HEK293 (cell line): Measurements from ENCODE around the gene GUCY2D.

ENCODE experiments used
- YY1 ChIP-seq: fragments of 450-650 bp; formaldehyde crosslinking; IDR thresholded peaks from 2 replicates; pipeline ENCODE4 v1.5.1; 2018; ENCODE audit warnings: missing biosample characterization, missing genetic modification characterization
- ZBTB21 ChIP-seq: fragments of 450-650 bp; formaldehyde crosslinking; IDR thresholded peaks from 2 replicates; pipeline ENCODE4 v1.5.1; 2017; ENCODE audit warnings: missing biosample characterization, missing genetic modification characterization
- ZFP69B ChIP-seq: fragments of 450-650 bp; formaldehyde crosslinking; IDR thresholded peaks from 2 replicates; pipeline ENCODE4 v1.5.1; 2016; ENCODE audit warnings: missing biosample characterization, missing genetic modification characterization
- ZNF48 ChIP-seq: fragments of 450-650 bp; formaldehyde crosslinking; IDR thresholded peaks from 2 replicates; pipeline ENCODE4 v1.5.1; 2016; ENCODE audit warnings: missing biosample characterization, missing genetic modification characterization
- ZNF707 ChIP-seq: fragments of 450-650 bp; formaldehyde crosslinking; IDR thresholded peaks from 2 replicates; pipeline ENCODE4 v1.5.1; 2016; ENCODE audit warnings: missing biosample characterization, missing genetic modification characterization
- ZXDB ChIP-seq: fragments of 450-650 bp; formaldehyde crosslinking; IDR thresholded peaks from 2 replicates; pipeline ENCODE4 v1.5.1; 2016; ENCODE audit warnings: missing biosample characterization, missing genetic modification characterization
- TF ChIP-seq, protein P1 (sequence below): fragments of 450-650 bp; formaldehyde crosslinking; IDR thresholded peaks from 2 replicates; pipeline ENCODE4 v1.5.1; 2017; ENCODE audit warnings: missing biosample characterization, missing genetic modification characterization
- TF ChIP-seq, protein P2 (sequence below): fragments of 450-650 bp; formaldehyde crosslinking; IDR thresholded peaks from 2 replicates; pipeline ENCODE4 v1.5.1; 2016; ENCODE audit warnings: missing biosample characterization, missing genetic modification characterization
- TF ChIP-seq, protein P3 (sequence below): fragments of 450-650 bp; formaldehyde crosslinking; IDR thresholded peaks from 2 replicates; pipeline ENCODE4 v1.5.1; 2016; ENCODE audit warnings: missing biosample characterization, missing genetic modification characterization

DNA sequence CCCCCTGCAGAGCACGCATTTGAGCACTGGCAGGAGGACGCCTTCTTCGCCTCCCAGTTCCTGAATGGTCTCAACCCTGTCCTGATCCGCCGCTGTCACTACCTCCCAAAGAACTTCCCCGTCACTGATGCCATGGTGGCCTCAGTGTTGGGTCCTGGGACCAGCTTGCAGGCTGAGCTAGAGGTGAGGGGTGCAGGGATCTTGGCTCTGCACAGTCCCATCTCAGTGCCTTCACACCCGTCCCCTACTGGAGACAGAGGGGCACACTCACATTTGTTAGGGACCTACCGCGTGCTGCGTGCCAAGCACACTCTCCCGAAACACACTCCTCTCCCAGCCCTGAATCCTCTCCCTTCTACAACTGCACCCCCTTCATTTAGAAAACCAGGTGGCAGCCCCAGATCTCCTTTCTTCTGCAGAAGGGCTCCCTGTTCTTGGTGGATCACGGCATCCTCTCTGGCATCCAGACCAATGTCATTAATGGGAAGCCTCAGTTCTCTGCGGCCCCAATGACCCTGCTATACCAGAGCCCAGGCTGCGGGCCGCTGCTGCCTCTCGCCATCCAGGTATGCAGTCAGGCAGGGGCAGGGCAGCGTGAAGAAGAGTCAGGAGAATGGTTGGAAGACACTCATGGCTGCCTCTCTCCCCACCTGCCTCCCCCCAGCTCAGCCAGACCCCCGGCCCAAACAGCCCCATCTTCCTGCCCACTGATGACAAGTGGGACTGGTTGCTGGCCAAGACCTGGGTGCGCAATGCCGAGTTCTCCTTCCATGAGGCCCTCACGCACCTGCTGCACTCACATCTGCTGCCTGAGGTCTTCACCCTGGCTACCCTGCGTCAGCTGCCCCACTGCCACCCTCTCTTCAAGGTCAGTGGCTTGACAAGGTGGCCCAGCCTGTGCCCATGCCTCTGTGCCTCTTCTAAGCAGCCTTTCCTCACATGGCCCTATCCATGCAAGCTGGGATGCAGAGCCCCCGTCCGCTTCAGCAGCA is 42.7 kb downstream of the GUCY2D start:
- TF ChIP-seq, protein P1, sequence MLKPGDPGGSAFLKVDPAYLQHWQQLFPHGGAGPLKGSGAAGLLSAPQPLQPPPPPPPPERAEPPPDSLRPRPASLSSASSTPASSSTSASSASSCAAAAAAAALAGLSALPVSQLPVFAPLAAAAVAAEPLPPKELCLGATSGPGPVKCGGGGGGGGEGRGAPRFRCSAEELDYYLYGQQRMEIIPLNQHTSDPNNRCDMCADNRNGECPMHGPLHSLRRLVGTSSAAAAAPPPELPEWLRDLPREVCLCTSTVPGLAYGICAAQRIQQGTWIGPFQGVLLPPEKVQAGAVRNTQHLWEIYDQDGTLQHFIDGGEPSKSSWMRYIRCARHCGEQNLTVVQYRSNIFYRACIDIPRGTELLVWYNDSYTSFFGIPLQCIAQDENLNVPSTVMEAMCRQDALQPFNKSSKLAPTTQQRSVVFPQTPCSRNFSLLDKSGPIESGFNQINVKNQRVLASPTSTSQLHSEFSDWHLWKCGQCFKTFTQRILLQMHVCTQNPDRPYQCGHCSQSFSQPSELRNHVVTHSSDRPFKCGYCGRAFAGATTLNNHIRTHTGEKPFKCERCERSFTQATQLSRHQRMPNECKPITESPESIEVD (tag by site-specific recombination) = no peak
- TF ChIP-seq ZNF707 (no peak), ZFP69B (tag by site-specific recombination) (no peak), ZNF48 (tag by site-specific recombination) (no peak), ZXDB (no peak), ZBTB21 (tag by site-specific recombination) (no peak), YY1 (tag by site-specific recombination) (no peak)
- TF ChIP-seq, protein P2, sequence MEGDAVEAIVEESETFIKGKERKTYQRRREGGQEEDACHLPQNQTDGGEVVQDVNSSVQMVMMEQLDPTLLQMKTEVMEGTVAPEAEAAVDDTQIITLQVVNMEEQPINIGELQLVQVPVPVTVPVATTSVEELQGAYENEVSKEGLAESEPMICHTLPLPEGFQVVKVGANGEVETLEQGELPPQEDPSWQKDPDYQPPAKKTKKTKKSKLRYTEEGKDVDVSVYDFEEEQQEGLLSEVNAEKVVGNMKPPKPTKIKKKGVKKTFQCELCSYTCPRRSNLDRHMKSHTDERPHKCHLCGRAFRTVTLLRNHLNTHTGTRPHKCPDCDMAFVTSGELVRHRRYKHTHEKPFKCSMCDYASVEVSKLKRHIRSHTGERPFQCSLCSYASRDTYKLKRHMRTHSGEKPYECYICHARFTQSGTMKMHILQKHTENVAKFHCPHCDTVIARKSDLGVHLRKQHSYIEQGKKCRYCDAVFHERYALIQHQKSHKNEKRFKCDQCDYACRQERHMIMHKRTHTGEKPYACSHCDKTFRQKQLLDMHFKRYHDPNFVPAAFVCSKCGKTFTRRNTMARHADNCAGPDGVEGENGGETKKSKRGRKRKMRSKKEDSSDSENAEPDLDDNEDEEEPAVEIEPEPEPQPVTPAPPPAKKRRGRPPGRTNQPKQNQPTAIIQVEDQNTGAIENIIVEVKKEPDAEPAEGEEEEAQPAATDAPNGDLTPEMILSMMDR (tag by site-specific recombination) = no peak
- TF ChIP-seq, protein P3, sequence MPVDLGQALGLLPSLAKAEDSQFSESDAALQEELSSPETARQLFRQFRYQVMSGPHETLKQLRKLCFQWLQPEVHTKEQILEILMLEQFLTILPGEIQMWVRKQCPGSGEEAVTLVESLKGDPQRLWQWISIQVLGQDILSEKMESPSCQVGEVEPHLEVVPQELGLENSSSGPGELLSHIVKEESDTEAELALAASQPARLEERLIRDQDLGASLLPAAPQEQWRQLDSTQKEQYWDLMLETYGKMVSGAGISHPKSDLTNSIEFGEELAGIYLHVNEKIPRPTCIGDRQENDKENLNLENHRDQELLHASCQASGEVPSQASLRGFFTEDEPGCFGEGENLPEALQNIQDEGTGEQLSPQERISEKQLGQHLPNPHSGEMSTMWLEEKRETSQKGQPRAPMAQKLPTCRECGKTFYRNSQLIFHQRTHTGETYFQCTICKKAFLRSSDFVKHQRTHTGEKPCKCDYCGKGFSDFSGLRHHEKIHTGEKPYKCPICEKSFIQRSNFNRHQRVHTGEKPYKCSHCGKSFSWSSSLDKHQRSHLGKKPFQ = no peak
